Right lobe of liver (tissue), 4 donors: ENCODE measurements around the gene NSUN6.

Experiments
- CTCF ChIP-seq, 4 donors: fragments of 200-600 bp in 3 of 4; fragments of 450-650 bp in 1 of 4; IDR thresholded peaks; one replicate each; pipeline versions ENCODE4 v1.5.1 to v1.8.0; 2016 to 2022; ENCODE audit warnings: antibody characterized with exemption in 4 of 4, mild to moderate bottlenecking in 2 of 4
- POLR2A ChIP-seq: fragments of 450-650 bp; IDR thresholded peaks from one replicate; pipeline ENCODE4 v1.6.1; 2017; ENCODE audit warnings: antibody characterized with exemption, mild to moderate bottlenecking
- donor health status: DM: no; HTN: no; CAD: no.
- donor health status: DM: no; HTN: no; CAD: no.
- donor health status: DM: no; HTN: yes; CAD: no.

DNA sequence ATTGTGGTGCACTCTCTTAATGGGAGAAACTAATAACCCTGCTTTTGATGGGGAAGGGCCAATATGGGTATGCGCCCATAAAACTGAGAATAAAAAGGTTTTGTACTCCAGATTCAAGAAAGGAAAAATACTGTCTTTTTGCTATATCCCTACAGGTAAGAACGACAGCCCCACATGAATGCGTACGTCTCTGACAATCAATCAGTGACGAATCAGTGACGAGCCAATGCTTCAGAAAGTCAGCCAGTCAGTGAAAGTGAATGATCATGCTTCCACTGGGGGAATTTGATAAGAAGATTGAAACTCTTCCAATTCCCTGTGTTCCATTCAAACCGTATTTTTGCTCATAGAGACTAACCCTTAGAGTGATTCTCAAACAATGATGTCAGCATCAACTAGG, 34.2 kb upstream of the NSUN6 start:
- no peak for TF ChIP-seq CTCF (IDR thresholded peaks at IDR 0.05)
- no peak for TF ChIP-seq POLR2A
